ENCODE data around the gene FAM3A. TPM values are rescaled to one million over a fixed set of nuclear protein-coding genes. Genes with fewer than 3 reads are reported as not detected.
"Not testable (repeated sequence)": the region's sequence is repeated elsewhere in the genome, so short reads cannot be mapped to it uniquely, and the experiment has no call there.

FAM3A gene
- total RNA-seq, 1 donor from 2014 or later = 4.5 TPM

DNA sequence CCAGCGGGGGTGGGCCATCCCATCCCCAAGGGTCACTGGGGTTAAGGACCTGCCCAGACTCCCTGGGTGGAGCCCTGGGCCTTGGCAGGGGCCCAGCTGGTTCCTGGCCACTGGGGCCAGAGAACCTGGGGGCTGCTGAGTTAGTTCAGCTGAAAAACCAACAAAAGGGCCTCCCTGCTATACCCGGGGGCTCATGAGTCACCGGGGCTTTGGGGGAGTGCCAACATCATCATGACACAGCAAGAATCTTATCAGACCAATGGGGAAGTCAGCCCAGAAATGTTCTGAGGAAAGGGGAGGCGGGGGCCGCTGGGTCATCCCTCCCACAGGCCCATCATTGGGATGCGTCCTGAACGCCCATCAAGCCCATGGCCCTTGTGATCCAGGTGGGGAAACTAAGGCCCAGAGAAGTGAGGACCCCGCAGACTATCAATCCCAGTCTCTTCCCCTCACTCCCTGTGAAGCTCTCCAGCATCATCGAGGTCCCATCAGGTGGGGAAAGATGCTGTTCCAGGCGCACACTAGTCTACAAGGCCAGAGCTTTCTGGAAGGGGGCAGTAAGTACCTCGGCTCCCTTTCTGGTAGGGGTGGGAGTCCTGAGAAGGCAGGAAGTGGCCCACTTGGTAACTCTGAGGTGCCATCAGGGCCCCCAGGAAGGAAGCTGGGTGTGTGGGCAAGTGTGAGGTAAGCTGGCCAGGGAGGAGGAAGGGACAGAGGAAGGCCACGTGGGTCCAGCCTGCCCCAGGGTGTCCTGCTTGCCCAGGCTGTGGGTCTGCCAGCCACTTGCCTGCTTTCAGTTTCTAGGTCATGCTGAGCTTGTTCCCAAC, 26.1 kb upstream of the FAM3A start:
- H3K9ac ChIP-seq = no peak overlapping the region
- H3K27me3 ChIP-seq = no peaks in the 10 kb centered on the region
- H3K9me3 Mint-ChIP-seq = peaks cover 18% of the 10 kb centered on the region
- H3K4me2 ChIP-seq = no peak overlapping the region
- no peaks in the 10 kb centered on the region for H4K20me1 ChIP-seq (ENCODE audit: low read depth)
- peaks cover 8% of the 10 kb centered on the region for H3K4me1 Mint-ChIP-seq
- TF ChIP-seq EZH2 (IDR thresholded peaks at IDR 0.05) = no peak
- TF ChIP-seq, protein P1, sequence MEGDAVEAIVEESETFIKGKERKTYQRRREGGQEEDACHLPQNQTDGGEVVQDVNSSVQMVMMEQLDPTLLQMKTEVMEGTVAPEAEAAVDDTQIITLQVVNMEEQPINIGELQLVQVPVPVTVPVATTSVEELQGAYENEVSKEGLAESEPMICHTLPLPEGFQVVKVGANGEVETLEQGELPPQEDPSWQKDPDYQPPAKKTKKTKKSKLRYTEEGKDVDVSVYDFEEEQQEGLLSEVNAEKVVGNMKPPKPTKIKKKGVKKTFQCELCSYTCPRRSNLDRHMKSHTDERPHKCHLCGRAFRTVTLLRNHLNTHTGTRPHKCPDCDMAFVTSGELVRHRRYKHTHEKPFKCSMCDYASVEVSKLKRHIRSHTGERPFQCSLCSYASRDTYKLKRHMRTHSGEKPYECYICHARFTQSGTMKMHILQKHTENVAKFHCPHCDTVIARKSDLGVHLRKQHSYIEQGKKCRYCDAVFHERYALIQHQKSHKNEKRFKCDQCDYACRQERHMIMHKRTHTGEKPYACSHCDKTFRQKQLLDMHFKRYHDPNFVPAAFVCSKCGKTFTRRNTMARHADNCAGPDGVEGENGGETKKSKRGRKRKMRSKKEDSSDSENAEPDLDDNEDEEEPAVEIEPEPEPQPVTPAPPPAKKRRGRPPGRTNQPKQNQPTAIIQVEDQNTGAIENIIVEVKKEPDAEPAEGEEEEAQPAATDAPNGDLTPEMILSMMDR (IDR thresholded peaks at IDR 0.05) = no peak
- no peak for TF ChIP-seq EZH2phosphoT487 (IDR thresholded peaks at IDR 0.05)
- H3K79me2 ChIP-seq (ENCODE audit: low read depth) = peaks cover 8% of the 10 kb centered on the region
- no peaks in the 10 kb centered on the region for H3K9me3 ChIP-seq (ENCODE audit: low read depth)
- H3K4me1 ChIP-seq = no peaks in the 10 kb centered on the region
- no peak overlapping the region for H3K4me3 Mint-ChIP-seq
- peaks cover 7% of the 10 kb centered on the region for H3K27me3 Mint-ChIP-seq (ENCODE audit: insufficient read depth, low read depth)
- H3K27ac ChIP-seq = no peak overlapping the region
- no peak overlapping the region for H2AFZ ChIP-seq (replicated peaks)
- no peak for DNase-seq (ENCODE audit: low spot score)
- no peak overlapping the region for H3K27ac Mint-ChIP-seq
- no peaks in the 10 kb centered on the region for H3F3A ChIP-seq (ENCODE audit: low read depth)
- H3K36me3 ChIP-seq = no peaks in the 10 kb centered on the region
- peaks cover 7% of the 10 kb centered on the region for H3K36me3 Mint-ChIP-seq
- no peak overlapping the region for H3K4me3 ChIP-seq

DNA sequence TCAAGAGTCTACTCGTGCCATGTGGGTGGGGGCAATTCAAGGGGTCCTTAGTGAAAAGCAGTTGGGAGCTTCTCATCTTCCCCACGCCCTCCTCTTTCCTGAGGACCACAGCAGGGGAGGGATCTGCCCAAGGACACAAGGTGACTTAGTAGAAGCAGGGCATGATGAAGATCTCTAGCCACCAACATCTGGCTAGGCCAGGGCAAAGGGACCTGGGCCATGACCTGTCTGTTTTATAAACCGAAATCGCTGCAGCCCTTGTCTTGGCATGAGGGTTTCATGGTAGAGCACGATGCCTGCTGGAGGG, 25.5 kb upstream of the FAM3A start:
- peaks cover 7% of the 10 kb centered on the region for H3K27me3 Mint-ChIP-seq (ENCODE audit: insufficient read depth, low read depth)
- peaks cover 18% of the 10 kb centered on the region for H3K9me3 Mint-ChIP-seq
- Histone ChIP-seq H3K9ac (no peak overlapping the region), H3K9me3 (ENCODE audit: low read depth) (no peaks in the 10 kb centered on the region), H3K4me1 (no peaks in the 10 kb centered on the region), H3K27me3 (no peaks in the 10 kb centered on the region), H3K27ac (no peak overlapping the region), H3K36me3 (no peaks in the 10 kb centered on the region), H3K4me3 (no peak overlapping the region), H3K4me2 (no peak overlapping the region), H4K20me1 (ENCODE audit: low read depth) (no peaks in the 10 kb centered on the region), H3K79me2 (ENCODE audit: low read depth) (peaks cover 8% of the 10 kb centered on the region), H3F3A (ENCODE audit: low read depth) (no peaks in the 10 kb centered on the region), H2AFZ (replicated peaks) (no peak overlapping the region)
- H3K4me3 Mint-ChIP-seq = no peak overlapping the region
- H3K27ac Mint-ChIP-seq = no peak overlapping the region
- TF ChIP-seq, protein P1 (IDR thresholded peaks at IDR 0.05) = no peak
- TF ChIP-seq EZH2phosphoT487 (IDR thresholded peaks at IDR 0.05) = no peak
- no peak for TF ChIP-seq EZH2 (IDR thresholded peaks at IDR 0.05)
- peaks cover 7% of the 10 kb centered on the region for H3K36me3 Mint-ChIP-seq
- DNase-seq (ENCODE audit: low spot score) = no peak
- H3K4me1 Mint-ChIP-seq = peaks cover 8% of the 10 kb centered on the region

DNA sequence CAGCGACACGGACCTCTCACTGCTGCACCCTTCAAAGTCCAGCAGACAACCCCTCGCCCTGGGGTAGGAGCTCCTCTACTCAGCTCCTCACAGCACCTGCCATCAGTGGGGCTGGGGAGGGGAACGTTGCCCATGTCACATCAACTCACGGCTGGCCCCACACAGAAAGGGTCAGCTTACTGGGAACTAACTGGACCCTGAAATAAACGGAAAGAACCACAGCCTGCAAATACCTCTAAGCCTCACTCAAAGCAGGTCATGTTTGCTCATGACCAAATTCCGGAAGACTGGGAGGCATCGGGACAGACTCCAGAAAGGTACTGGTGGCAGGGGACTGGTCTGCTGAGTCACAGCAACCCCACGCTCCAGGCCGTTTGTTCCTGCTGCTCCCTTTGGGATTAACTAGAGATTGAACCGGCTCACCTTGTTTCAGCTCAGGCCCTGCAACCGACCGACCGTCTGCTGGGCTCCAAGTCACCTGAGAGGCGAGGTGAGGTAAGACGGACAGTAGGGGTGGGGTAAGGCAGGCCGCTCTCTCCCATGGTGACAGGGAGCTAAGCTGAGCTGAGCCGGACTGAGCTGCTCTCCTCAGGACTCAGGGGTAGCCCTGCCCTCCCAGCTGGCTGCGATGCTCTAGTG, 25.0 kb upstream of the FAM3A start:
- Histone ChIP-seq H4K20me1 (ENCODE audit: low read depth) (no peaks in the 10 kb centered on the region), H3K79me2 (ENCODE audit: low read depth) (peaks cover 2% of the 10 kb centered on the region), H3K36me3 (no peaks in the 10 kb centered on the region), H3K4me3 (no peak overlapping the region), H3K27ac (no peak overlapping the region), H3F3A (ENCODE audit: low read depth) (no peaks in the 10 kb centered on the region), H3K27me3 (no peaks in the 10 kb centered on the region), H3K9me3 (ENCODE audit: low read depth) (no peaks in the 10 kb centered on the region), H3K4me1 (no peaks in the 10 kb centered on the region), H3K9ac (no peak overlapping the region), H3K4me2 (no peak overlapping the region), H2AFZ (replicated peaks) (no peak overlapping the region)
- H3K27ac Mint-ChIP-seq = no peak overlapping the region
- H3K27me3 Mint-ChIP-seq (ENCODE audit: insufficient read depth, low read depth) = peaks cover 7% of the 10 kb centered on the region
- H3K36me3 Mint-ChIP-seq = peaks cover 7% of the 10 kb centered on the region
- DNase-seq (ENCODE audit: low spot score) = no peak
- H3K4me3 Mint-ChIP-seq = no peak overlapping the region
- no peak for TF ChIP-seq EZH2 (IDR thresholded peaks at IDR 0.05)
- TF ChIP-seq EZH2phosphoT487 (IDR thresholded peaks at IDR 0.05) = no peak
- TF ChIP-seq, protein P1 (IDR thresholded peaks at IDR 0.05) = no peak
- peaks cover 4% of the 10 kb centered on the region for H3K4me1 Mint-ChIP-seq
- peaks cover 14% of the 10 kb centered on the region for H3K9me3 Mint-ChIP-seq

DNA sequence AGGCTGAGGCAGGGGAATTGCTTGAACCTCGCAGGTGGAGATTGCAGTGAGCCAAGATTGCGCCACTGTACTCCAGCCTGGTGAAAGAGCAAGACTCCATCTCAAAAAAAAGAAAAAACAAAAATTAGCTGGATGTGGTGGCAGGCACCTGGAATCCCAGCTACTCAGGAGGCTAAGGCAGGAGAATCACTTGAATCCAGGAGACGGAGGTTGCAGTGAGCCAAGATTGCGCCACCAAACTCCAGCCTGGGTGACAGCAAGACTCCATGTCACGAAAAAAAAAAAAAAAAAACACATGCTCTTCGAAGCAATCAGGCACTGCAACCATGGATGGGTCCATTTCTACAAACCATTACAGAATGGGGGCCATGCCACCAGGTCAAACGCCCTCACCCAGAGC, 24.3 kb upstream of the FAM3A start:
- H3K79me2 ChIP-seq (ENCODE audit: low read depth); H3K4me1 ChIP-seq; H3K4me3 Mint-ChIP-seq; H3K27ac ChIP-seq; H3K27me3 ChIP-seq; H3K36me3 Mint-ChIP-seq; H3K9me3 ChIP-seq (ENCODE audit: low read depth); H3F3A ChIP-seq (ENCODE audit: low read depth); H3K4me2 ChIP-seq; H3K4me1 Mint-ChIP-seq; H4K20me1 ChIP-seq (ENCODE audit: low read depth); DNase-seq (ENCODE audit: low spot score); H3K36me3 ChIP-seq; H3K4me3 ChIP-seq; H2AFZ ChIP-seq (replicated peaks); H3K27ac Mint-ChIP-seq; H3K9ac ChIP-seq; H3K27me3 Mint-ChIP-seq (ENCODE audit: insufficient read depth, low read depth): not testable (repeated sequence)
- H3K9me3 Mint-ChIP-seq = peaks cover 12% of the 10 kb centered on the region

Data from neural progenitor cell (in vitro differentiated cells).